HG02678 (cell line): ENCODE results near the gene VPREB3.

Source experiments
- ATAC-seq: cut with Tn5 transposase; IDR thresholded peaks from one replicate; pipeline ENCODE4 v1.9.1; 2021; ENCODE audit warnings: mild to moderate bottlenecking, moderate library complexity; ENCODE audit not compliant: unreplicated experiment

Gene VPREB3

DNA sequence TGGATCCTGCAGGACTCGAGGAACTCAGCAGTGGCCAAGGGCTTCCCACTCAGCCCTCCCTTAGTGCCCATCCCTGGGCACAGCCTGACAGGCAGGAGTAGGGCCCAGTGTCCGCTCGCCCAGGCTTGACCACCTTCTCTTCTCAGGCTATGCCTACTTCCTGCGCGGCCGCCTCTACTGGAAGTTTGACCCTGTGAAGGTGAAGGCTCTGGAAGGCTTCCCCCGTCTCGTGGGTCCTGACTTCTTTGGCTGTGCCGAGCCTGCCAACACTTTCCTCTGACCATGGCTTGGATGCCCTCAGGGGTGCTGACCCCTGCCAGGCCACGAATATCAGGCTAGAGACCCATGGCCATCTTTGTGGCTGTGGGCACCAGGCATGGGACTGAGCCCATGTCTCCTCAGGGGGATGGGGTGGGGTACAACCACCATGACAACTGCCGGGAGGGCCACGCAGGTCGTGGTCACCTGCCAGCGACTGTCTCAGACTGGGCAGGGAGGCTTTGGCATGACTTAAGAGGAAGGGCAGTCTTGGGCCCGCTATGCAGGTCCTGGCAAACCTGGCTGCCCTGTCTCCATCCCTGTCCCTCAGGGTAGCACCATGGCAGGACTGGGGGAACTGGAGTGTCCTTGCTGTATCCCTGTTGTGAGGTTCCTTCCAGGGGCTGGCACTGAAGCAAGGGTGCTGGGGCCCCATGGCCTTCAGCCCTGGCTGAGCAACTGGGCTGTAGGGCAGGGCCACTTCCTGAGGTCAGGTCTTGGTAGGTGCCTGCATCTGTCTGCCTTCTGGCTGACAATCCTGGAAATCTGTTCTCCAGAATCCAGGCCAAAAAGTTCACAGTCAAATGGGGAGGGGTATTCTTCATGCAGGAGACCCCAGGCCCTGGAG, 29.3 kb upstream of the VPREB3 start:
- ATAC-seq = no peak

DNA sequence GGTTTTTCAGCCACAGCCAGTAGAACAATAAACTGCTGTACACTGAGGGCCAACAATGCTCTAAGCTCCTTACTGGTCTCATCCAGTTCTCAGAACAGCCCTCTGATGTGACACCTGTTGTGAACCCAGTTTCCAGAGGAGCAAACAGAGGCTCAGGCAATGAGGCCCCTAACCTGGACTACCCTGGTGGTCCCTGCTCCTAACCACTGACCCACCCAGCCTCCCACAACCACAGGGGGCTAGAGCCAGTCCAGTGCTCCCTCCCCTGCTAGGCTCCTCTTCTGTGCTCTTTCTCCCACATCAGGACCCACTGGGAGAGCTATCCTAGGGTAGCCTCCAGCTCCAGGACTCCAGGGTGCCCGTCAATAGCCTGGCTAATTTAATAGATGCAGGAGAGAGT, 28.5 kb upstream of the VPREB3 start:
- ATAC-seq = no peak

DNA sequence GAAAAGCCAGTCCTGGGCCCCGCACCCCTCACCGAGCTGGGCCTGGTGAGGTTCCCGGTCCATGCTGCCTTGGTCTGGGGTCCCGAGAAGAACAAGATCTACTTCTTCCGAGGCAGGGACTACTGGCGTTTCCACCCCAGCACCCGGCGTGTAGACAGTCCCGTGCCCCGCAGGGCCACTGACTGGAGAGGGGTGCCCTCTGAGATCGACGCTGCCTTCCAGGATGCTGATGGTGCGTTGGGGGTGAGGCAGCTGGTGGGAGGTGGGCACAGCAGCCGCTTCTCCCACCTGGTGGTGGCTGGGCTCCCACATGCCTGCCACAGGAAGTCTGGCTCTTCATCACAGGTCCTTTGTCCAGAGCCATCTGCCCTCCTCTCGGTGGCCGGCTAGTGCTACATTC, 28.0 kb upstream of the VPREB3 start:
- no peak for ATAC-seq

DNA sequence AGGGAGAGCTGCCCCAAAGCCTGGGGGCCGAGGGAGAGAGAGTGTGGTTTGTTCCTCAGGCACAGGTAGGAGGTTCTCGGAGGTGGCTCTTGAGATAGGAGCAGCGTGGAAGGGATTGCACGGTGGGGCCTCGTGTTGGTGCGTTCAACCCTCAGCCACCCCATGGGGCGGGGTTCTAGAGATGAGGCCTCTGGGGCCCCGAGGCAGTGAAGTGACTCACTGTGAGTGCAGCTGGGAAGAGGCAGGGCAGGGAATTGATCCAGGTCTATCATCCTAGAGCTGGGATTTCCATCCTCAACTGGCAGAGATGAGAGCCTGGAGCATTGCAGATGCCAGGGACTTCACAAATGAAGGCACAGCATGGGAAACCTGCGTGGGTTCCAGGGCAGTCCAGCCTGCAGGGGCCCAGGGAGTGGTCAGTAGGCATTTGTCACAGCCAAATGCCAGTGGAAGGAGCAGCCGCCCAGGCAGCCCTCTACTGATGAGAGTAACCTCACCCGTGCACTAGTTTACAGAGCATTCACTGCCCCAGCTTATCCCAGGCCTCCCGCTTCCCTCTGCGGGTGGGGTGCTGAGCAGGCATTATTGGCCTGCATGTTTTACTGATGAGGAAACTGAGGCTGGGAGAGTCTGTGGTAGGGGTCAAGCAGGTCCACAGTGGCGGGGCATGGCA, 27.4 kb upstream of the VPREB3 start:
- no peak for ATAC-seq

DNA sequence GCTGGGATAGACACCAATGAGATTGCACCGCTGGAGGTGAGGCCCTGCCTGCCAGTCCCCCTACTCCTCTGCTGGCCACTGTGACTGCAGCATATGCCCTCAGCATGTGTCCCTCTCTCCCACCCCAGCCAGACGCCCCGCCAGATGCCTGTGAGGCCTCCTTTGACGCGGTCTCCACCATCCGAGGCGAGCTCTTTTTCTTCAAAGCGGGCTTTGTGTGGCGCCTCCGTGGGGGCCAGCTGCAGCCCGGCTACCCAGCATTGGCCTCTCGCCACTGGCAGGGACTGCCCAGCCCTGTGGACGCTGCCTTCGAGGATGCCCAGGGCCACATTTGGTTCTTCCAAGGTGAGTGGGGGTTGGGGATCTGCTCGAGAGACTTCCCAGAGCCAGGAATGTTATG, 26.8 kb upstream of the VPREB3 start:
- no peak for ATAC-seq

DNA sequence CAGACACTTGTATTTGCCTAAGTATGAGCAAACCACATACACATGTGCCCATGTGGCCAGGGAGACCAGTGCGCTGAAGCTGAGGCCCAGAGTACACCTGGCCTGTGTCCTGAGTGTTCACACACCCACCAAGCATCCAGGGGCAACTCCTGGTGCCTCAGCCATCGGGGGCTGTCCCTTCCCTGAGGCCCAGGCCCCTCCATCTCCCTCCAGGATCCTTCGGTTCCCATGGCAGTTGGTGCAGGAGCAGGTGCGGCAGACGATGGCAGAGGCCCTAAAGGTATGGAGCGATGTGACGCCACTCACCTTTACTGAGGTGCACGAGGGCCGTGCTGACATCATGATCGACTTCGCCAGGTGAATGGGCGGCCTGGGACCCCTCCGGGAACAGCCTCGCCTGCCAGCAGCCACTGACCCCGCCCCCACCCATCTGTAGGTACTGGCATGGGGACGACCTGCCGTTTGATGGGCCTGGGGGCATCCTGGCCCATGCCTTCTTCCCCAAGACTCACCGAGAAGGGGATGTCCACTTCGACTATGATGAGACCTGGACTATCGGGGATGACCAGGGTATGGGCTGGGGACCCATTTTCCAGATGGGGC, 26.0 kb upstream of the VPREB3 start:
- ATAC-seq = no peak

DNA sequence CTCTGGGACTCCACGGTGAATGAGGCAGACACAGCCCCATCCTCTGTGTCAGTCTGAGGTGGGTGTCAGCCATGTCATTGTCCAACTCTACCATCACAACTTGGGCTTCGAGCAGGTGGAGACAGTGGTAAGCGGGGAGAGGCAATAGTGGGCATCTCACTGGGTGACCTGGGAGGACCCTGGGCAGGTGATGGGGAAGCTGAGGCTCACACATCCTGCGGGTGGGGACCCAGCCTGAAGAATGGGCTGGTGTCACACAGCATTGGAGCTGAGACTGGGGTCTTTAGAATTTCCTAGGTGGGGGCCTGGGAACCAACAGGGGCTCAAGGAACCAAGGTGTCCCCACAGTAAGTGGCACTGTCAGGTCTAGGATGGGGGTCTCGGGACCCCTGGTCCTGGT, 25.5 kb upstream of the VPREB3 start:
- no peak for ATAC-seq

DNA sequence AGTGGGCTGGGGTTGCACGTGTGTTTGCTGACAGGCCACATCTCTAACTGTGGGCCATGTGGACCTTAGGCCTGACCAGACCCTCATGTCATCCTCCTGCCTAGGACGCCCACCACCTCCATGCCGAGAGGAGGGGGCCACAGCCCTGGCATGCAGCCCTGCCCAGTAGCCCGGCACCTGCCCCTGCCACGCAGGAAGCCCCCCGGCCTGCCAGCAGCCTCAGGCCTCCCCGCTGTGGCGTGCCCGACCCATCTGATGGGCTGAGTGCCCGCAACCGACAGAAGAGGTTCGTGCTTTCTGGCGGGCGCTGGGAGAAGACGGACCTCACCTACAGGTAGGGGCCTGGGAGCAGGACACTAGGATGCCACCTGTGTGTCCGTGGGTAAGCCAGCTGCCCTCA, 24.9 kb upstream of the VPREB3 start:
- ATAC-seq = no peak

DNA sequence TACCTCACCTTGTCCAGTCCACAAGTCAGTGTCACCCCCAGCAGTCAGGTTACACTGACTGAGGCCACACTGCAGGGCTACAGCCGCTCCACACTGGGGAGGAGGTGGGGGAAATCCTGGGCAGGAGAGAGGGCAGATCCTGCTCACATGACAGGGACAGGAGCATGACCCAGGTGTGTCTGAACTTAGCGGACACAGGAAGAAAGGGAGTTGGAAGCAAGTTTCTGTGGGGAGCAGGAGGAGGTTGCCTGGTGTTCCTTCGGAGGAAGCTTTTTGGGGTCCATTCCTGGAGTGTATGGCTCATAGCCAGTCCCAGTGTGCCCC, 24.3 kb upstream of the VPREB3 start:
- no peak for ATAC-seq

DNA sequence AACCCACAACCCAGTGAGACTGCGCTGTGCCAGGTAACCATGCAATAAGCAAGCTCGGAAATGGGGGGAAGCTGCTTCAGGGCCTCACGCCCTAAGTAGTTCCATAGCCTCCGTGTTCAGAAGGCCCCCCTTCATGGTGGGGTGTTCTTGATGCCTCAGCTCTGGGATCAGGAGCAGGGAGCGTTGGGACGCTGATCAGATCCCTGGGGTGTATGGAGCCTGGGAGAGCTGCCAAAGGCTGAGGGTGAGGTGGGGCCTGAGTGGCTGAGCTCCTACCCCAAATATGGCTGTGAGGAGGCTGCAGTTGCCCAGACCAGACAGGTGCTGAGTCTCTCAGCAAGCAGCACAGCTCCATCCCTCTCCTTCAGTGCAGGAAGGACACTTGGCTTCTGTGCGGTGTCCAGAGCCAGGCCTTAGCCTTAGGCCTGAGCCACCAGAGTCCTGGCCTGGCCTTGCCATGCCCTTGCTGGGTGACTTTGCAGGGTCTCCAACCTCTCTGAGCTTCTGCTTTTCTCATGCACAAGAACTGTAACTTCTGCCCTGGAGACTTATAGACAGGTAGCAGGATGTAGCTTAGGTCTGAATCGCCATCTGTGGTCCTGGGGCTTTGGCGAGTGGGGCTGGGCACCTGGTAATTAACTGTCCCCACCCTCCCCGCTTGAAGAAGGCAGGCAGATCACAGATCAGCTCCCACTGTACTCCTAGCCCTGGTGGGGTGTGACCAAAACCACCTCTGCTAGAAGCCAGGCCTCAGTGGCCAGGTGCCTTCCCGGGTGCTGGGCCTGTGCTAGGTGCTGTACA, 23.8 kb upstream of the VPREB3 start:
- no peak for ATAC-seq

DNA sequence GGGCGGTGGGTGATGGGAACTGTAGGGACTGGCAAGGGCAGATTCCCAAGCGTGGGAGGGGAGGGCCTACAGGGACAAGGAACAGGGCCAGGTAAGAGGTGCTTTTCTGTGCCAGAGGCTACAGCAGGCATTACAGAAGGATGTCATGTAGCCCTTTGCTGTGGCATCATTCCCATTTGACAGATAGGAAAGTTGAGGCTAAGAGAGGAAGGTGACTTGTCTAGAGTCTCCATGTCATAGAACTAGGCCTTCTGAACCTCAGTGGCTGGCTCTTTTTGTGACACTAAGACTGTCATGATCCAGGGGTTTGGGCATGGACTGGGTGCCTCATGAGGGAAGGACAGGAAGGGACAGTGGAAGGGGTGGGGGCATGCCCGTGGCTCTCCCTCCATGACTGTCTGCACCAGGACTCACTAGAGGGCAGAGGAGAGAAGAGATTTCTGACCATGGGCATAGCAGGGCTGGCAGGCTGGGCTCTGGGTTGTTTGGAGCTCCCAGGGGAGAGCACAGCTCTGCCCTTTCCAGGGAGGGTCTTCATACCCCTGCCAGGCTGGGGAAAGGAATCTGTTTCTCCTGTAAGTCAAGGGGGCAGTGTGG, 21.7 kb upstream of the VPREB3 start:
- ATAC-seq = no peak

DNA sequence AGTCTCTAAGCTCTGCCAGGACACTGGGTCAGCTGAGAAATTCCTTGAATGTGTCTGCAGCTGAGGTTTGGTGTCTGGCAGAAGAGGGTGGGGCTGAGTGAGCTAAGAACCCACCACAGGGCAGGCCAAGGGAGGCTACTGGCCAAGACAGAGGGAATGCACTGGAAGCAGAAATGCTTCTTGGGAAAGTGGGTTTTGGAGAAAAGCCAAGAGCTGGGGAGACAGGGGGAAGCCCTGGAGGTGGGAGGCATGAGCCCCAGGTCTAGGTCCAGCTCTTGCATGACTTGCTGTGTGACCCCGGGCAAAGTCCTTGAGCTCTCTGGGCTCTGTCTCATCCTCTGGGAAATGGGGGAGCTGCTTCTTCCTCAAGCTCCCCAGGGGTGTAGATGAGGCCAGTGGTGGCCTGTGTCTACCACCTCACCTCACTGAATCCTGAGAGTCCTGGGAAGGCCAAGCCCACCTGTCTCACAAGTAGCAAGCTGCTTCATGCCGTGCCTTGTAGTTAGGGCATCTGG, 20.8 kb upstream of the VPREB3 start:
- no peak for ATAC-seq

DNA sequence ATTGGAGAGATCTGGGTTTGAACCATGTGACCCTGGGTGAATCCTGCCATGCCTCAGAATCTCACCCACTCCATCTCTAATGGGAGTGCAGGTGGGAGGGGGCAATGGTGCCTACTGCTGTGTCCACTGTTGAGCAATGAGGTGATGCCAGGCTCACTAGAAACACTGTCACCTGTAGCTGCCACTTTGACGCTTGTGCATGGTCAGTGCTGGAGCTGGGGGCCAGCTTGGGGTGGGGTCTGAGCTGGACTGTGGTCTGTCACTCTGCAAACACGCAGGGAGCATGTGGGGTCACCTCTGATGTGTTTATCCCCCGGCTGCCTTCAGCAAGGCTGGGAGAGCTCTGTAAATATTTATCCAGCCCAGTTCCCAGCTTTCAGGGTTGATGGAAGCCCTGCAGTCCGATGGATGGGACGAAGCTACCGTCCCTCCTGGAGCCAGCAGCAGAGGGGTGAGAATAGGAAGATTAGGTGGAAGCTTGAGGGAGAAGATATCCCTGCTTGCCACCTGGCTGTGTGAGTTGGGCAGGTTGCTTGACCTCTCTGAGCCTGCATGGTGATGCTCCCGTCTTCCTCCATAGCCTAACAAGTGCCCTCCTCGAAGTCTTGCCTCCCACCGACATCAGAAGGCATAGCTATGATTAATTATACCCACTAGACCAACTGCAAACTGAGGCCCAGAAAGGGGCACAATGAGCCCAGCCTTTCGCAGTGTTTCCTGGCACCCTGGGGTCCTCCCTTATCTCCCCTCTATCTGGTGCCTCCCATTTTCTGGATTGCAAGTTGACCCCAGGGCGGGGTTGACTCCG, 20.1 kb upstream of the VPREB3 start:
- no peak for ATAC-seq

DNA sequence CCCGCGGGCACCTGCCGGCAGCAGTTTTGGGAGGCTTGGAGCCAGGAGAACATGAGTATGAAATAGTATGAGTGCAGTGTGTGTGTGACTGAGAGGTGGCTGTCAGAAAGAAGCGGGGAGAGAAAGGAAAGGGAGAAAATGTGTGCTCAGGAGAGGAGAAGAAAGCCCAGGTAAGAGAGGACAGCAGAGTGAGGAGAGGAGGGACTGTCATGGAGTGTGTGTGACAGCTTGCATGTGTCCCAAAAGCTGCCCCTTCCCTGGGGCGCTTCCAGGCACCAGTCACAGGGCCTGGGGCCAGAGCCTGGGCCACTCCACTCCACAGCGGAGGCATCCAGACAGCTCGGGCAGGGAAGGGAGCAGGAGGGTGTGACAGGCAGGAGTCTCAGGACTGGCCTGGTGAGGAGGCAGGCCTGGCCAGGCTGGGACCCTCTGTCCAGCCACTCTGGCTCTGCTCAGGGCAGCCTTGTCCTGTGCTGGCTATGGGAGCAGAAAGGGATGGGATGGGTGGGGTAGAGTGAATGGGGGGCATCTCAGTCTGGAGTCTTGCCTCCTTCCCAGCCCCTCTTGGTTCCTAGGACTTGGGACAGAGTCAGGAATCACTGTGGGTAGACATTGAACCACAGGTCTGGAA, 19.4 kb upstream of the VPREB3 start:
- no peak for ATAC-seq

DNA sequence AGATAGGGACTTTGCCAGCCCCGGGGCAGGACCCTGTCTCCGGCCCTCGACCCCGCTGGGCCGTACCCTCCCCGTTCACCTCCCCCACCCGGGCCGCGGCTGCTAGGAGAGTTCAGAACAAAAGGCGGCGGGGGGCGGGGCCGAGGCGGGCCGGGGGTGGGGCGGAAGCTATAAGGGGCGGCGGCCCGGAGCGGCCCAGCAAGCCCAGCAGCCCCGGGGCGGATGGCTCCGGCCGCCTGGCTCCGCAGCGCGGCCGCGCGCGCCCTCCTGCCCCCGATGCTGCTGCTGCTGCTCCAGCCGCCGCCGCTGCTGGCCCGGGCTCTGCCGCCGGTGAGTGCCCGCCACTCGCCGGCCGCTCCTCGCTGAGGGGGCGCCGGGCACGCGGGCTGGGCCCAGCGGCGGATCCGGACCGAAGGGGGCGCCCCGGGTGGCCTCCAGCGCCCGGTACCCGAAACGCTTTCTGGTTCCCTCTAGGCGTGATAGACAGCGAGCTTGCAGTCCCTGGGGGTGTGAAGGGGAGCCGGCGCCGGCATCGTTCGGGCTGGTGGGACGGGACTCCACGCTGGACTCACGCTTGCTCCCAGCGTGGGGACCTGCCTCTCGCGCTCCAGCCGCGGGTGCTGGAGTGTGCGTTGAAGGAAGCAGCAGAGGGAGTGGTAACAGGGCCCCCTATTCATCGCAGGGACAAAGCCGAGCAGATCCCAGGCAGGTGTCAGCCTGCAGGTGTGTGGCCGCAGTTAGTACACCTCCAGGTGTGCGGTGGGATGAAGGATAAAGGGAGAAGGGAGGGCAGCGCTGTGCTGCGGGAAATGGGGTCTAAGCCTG, 18.6 kb upstream of the VPREB3 start, which contains the start of gene MMP11:
TSS of gene MMP11 (plus strand) at position 201 of the 825 bp plus-strand sequence. CDS start at position 223, 22 bp downstream.
- no peak for ATAC-seq

DNA sequence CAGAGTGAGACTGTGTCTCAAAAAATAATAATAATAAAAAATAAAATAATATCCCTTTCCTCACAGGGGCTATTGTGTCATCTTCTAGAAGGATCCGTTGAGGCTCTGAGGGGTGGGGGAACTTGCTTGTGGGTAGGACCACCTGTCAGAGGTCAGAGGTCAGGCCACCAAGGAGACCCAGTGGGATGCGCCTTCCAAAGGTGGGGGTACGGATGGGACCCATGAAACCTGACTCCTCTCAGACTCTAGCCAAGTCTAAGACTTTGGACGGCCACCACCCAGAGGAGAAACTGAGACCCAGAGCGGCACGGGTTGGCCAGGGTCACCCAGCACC, 18.1 kb upstream of the VPREB3 start:
- no peak for ATAC-seq

DNA sequence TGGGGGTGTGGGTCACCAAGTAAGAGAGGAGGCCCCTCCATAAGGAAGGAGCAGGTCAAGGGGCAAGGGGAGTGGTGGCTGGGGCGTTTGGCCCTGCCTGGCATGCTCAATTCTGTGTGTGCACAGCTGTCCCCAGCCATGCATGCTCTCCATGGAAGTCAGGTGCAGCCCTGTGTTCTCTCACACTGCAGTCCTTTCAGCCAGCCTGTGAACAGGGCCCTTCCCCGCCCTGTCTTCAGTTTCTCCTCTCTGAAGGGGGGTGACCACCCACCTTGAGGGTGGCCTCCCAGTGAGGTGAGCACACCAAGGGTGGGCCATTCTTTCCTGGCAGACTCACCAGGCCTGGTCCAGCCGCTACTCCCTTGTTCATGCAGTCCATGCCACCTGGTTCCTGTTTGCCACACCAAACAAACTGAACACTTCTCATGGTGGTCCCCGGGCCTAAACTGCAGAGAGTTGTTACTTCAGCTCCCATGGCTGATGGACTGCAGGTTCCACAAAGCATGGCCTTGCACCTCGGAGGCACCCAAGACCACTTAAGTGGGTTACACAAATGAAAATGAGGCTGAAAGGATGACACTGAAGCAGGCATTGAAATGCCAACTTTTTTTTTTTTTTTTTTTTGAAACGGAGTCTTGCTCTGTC, 15.2 kb upstream of the VPREB3 start:
- no peak for ATAC-seq
